ENCODE measurements around the gene C11orf52. TPM values are rescaled to one million over a fixed set of nuclear protein-coding genes. Genes with fewer than 3 reads are reported as not detected.
A peak's percentile ranks its signal among the peaks of the same experiment; 100 is the strongest.

C11orf52 gene
- total and polyA plus RNA-seq, 12 donors: 0.53 to 4.2 (median 2.1) TPM; not detected in 2

DNA sequence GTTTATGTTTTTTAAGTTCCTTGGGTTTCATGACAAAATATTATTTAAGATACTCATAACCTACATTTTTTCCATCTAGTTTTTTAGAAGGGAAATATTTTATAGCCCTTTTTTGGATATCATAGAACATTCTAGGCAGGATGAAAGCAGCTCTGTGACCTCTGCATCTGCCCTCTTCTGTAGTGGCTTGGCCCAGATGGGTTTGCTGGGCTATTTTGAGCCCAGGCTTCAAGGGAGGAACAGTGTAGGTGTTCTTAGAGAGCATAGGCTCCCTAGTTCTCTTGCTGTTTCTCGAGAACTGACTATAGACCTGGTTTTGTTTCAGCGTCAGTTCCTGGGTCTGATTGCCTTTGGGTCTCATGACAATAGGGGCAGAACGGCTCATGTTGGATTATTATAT is 50.6 kb downstream of the C11orf52 start:
- no peak overlapping the region for H3K4me3 ChIP-seq
- no peak overlapping the region for H3K27ac ChIP-seq
- intact Hi-C loops (cut with DNase I): no loop called here
- peaks cover 0 to 1% of the 10 kb centered on the region in 2 donors for H3K4me1 ChIP-seq (replicated peaks in 1 of 2)
- H3K36me3 ChIP-seq (replicated peaks in 1 of 2): peaks cover 0 to 15% of the 10 kb centered on the region in 2 donors
- TF ChIP-seq, protein P1, sequence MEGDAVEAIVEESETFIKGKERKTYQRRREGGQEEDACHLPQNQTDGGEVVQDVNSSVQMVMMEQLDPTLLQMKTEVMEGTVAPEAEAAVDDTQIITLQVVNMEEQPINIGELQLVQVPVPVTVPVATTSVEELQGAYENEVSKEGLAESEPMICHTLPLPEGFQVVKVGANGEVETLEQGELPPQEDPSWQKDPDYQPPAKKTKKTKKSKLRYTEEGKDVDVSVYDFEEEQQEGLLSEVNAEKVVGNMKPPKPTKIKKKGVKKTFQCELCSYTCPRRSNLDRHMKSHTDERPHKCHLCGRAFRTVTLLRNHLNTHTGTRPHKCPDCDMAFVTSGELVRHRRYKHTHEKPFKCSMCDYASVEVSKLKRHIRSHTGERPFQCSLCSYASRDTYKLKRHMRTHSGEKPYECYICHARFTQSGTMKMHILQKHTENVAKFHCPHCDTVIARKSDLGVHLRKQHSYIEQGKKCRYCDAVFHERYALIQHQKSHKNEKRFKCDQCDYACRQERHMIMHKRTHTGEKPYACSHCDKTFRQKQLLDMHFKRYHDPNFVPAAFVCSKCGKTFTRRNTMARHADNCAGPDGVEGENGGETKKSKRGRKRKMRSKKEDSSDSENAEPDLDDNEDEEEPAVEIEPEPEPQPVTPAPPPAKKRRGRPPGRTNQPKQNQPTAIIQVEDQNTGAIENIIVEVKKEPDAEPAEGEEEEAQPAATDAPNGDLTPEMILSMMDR (IDR thresholded peaks at IDR 0.05): no peak
- H3K9me3 ChIP-seq (replicated peaks in 1 of 3): no peaks in the 10 kb centered on the region
- 84 to 97% (median 95%) methylated on average over 3 of the region's 3 CpGs for WGBS, 4 donors
- no peak for DNase-seq
- no peaks in the 10 kb centered on the region for H3K27me3 ChIP-seq

DNA sequence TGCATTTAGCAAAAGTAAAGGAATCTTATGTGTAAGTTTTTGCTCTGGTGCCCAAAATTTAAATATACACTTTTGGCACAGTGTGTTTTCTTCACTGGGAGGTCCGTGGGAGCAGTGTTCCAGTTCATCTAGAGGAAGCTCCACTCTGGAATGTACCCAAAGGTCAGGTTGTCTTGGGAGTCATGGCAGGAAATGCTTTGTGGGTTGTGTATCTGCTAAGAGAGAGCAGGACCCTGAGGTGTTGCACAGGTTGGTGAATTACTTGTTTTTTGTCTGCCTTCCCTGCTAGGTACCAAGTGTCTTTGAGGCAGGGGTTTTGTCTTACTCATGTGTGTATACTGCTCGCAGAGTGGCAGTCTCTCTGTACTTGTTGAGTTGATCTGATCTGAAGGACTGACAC is 55.7 kb downstream of the C11orf52 start:
- intact Hi-C loops (cut with DNase I): no loop called here
- Histone ChIP-seq H3K4me1 (replicated peaks in 1 of 2) (peaks cover 31 to 45% of the 10 kb centered on the region in 2 donors), H3K27me3 (no peaks in the 10 kb centered on the region), H3K27ac (peak overlapping the region in 4 of 5 donors; percentile 43 to 92 (median 76)), H3K4me3 (no peak overlapping the region), H3K36me3 (replicated peaks in 1 of 2) (peaks cover 0 to 7% of the 10 kb centered on the region in 2 donors), H3K9me3 (replicated peaks in 1 of 3) (no peaks in the 10 kb centered on the region)
- TF ChIP-seq, protein P1 (IDR thresholded peaks at IDR 0.05): no peak
- no peak for TF ChIP-seq POLR2A (IDR thresholded peaks at IDR 0.05)
- 33 to 66% (median 60%) methylated on average over 1 to 2 of the region's 2 CpGs for whole genome bisulfite sequencing, 4 donors
- no peak for DNase-seq

DNA sequence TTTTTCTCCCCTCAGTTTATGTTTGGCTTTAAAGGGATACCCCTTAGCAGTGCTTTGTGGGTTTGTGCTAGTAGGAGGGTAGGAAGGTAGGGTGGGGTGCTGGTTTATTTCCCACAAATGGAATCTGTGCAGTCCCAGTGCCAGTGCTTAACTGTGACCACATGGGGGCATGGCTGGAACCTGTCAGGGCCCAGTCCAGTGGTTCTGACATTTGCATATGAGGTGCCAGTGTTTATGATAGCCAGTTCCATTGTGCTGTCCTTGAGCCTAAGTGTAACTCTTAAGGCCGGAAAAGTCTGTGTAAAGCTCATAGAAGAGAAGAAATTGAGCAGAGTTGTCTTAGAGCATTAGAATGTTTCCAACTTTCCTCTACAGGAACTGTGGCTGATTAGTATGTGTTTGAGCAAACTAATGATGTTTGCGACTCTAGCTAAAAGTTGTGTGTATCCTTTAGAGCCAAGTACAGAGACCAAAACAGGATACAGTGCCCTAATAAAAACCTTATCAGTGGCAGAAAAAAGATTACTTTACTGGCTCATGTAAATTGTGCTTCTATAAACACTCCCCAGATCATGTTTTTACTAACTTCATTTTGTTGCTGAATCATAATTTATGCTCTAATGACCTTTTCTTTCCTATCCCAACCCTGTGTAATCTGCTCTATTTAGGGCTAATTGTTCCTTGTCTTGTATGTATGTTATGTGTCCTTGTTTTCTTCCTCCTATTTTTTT is 56.5 kb downstream of the C11orf52 start:
- Histone ChIP-seq H3K9me3 (replicated peaks in 1 of 3) (no peaks in the 10 kb centered on the region), H3K4me1 (replicated peaks in 1 of 2) (peaks cover 31 to 45% of the 10 kb centered on the region in 2 donors), H3K4me3 (no peak overlapping the region), H3K27ac (peak overlapping the region; percentile 43 to 92 (median 75)), H3K27me3 (no peaks in the 10 kb centered on the region), H3K36me3 (replicated peaks in 1 of 2) (no peaks in the 10 kb centered on the region)
- 18 to 33% (median 22%) methylated on average over 2 of the region's 2 CpGs for WGBS, 4 donors
- no peak for TF ChIP-seq POLR2A (IDR thresholded peaks at IDR 0.05)
- TF ChIP-seq, protein P1 (IDR thresholded peaks at IDR 0.05): peak in 5 of 6 experiments; percentile 10 to 31 (median 16)
- intact Hi-C loops (cut with DNase I): loop anchor here (5.0 kb wide), 3 partner anchors 33 to 98 kb away; partner anchors contain the start of genes CFAP68 (in 1 of the 2), DIXDC1 (in 1 of the 2) and FDXACB1 (in 1 of the 2)
- DNase-seq: peak in 6 of 7 donors; percentile 38 to 71 (median 49)

DNA sequence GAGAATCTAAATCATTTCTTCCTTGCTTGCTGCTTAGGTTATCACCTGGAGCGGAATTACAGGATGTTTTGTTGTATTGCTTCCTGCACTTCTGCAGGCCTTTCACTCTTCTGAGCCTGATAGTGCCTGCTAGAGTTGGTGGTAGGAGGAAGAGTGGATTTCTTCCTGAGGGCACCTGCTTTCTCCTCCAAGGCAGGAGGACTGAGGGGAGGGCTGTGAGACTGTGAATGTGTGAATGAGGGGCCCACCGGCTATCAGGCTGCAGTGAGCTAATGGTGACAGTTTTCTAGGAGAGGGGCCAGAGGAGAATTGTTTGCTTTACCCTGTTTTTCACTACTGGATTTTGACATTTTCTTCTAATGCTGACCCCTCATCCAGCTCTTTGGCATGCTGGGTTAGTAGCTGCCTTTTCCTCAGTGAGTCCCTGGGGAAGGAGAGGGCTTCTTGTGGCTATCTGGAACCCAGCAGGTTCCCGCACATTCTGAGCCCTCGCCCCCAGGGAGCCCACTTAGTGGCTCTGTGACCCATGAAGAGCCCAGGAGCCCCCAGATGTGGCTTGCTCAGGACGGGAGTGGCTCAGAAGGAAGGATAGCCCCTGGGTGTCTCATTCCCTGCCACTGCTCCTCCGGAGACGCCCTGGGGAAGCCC is 57.5 kb downstream of the C11orf52 start:
- peaks cover 0 to 7% of the 10 kb centered on the region in 2 donors for H3K36me3 ChIP-seq (replicated peaks in 1 of 2)
- TF ChIP-seq, protein P1 (IDR thresholded peaks at IDR 0.05): no peak
- no peak for TF ChIP-seq POLR2A (IDR thresholded peaks at IDR 0.05)
- peaks cover 31 to 45% of the 10 kb centered on the region in 2 donors for H3K4me1 ChIP-seq (replicated peaks in 1 of 2)
- H3K27ac ChIP-seq: peak overlapping the region; percentile 54 to 94 (median 80)
- no peak for DNase-seq
- H3K9me3 ChIP-seq (replicated peaks in 1 of 3): no peaks in the 10 kb centered on the region
- no peaks in the 10 kb centered on the region for H3K27me3 ChIP-seq
- intact Hi-C loops (cut with DNase I): loop anchor here (5.0 kb wide), 3 partner anchors 34 to 99 kb away; partner anchors contain the start of genes CFAP68 (in 1 of the 2), DIXDC1 (in 1 of the 2) and FDXACB1 (in 1 of the 2)
- 62 to 71% (median 66%) methylated on average over 7 of the region's 7 CpGs for WGBS, 4 donors
- peak overlapping the region in 1 of 4 donors; percentile 87 for H3K4me3 ChIP-seq
